NCI-H2107 treated with DMSO at 0.1 percent for 48 hours (cell line): ENCODE measurements around the gene ST6GALNAC2.
A peak's percentile ranks its signal among the peaks of the same experiment; 100 is the strongest.
"Not testable (repeated sequence)": the region's sequence is repeated elsewhere in the genome, so short reads cannot be mapped to it uniquely, and the experiment has no call there.

Experiments
- DNase-seq: peaks from one replicate; lab custom pipeline; 2025; ENCODE audit not compliant: unreplicated experiment; lab: John Stamatoyannopoulos, UW

ST6GALNAC2 gene

GRCh38 chr17:76542566-76542971 is 43.1 kb downstream of the ST6GALNAC2 start:
- DNase-seq, result no peak

DNA sequence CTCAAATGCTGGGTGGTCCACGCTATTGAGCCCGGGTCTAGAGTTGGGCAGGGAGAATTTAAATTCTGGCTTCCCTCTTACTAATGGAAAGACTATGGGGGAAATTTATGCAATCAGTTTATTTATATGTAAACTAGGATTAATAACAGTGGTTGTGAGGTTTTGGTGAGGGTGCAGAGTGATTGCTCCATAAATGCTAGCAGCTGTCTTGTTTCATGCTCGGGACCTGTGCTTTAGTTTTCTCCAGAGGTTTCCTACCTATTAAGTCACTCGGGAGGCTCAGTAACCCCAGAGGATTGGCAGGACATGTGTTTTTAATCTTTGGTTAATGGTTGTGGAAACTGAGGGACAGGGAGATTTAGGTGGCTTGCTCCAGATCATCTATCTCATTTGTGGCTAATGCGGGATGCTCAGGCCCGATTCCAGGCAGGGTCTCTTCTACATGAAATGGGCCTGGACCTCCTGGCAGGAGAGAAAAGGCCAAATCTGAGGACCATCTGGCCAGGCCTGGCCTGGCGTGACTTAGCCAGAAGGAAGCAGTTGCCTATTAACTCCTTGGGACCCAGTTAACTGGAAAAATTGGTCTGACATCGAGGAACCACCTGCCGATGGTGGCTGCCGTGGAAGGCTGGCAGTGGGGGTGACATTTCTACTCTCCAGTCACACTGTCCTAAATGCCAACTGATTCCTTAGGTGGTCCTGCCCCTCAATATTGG is 43.8 kb downstream of the ST6GALNAC2 start:
- no peak for DNase-seq

DNA sequence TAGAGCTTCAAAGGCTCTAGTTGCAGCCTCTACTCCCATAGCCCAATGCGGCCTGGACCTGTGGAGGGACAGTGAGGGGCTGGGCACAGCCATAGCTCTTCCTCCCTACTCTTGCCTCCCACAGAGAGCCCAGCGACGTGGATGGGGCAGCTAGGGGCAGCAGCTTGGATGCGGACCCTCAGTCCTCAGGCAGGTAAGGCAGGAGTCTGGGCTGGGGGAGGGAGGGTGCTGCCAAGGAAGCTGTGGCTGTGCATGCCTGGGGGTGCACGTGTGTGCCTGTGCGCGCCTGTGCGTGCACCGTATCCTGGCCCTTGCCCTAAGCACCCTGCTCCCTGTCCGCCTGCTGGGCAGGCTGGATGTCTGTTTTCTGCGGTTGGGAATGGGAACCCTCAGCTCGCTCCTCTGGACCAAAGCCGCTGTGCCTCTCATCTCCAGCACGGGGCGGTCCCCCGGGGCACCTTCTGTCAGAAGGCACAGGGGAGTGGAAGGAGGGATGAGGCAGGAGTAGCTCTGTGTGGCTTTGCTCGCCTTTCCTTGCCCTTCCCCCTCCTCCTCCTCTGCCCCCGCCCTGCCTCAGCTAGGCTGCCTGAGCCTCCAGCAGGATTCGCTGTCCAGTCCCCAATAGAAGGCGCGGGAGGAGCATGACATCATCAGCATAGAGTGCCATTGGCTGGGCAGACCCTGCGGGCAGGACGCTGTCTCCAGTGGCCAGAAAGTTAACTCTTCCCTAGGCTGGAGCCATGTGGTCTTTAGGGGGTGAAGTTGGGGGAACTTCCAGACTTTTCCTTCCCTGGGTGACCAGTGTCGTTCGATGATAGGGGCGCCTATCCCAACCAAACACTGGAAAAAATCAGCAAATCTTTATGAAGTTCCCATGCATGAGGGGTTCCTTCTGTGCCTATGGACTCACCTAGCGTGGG is 45.0 kb downstream of the ST6GALNAC2 start:
- peak; percentile 85 for DNase-seq

DNA sequence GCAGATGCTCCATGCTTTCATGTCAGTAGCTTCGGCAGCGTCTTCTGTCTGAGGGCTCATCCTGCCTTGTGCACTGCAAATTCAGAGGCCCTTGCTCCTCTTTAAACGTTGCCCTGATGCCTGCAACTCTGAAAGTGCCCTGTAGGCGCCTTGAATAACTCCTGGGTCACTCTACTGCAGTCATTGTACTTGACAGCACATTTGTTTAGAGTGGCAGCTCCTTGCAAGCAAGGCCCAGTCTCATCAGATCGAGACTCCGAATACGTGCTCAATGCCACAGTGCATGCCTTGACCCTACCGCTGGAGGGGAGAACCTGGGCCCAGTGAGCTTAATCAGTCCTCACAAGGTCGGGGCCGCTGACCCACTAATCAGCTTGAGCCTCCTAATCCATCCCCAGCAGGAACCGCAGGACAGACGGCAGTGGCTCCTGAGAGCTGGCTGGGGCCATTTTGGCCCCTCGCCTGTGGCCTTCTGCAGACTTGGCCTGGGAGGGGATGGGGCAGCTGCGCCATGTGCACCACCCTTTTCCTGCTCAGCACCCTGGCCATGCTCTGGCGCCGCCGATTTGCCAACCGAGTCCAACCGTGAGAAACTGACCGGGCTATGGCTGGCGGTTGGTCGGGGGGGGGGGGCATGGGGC is 45.9 kb downstream of the ST6GALNAC2 start, which contains the start of gene PRCD:
TSS of gene PRCD (plus strand) at position 414 of the 641 bp plus-strand sequence. CDS start at position 512, 98 bp downstream.
- no peak for DNase-seq

DNA sequence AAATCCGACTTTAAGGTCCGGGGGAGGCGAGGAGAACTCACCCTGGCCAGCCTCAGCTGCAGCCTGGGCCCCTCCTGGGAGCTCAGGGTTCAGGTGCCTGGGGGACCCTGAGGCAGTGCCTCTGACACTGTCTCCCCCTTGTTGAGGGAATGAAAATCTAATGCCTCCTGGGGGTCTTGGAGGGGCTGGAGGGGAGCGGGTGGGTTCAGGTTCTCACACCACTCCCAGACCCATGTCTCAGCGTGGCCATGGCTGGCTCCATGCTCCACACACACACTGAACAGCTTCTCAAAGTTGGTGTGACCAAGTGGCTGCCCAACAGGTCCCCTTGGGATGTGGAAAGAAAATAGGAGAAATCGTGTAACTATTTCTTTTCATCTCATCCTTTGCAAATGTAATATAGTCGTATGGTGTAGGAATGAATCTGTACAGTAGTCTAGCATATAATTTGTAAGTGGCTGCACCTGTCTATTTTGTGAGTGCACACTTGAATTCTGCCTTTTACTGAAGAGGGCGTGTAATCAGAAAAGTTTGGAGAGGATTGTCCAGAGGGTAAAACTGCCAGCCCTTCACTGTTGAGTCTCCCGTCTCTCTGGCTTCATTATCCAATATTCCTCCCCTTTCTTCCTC is 46.6 kb downstream of the ST6GALNAC2 start:
- DNase-seq, result no peak

DNA sequence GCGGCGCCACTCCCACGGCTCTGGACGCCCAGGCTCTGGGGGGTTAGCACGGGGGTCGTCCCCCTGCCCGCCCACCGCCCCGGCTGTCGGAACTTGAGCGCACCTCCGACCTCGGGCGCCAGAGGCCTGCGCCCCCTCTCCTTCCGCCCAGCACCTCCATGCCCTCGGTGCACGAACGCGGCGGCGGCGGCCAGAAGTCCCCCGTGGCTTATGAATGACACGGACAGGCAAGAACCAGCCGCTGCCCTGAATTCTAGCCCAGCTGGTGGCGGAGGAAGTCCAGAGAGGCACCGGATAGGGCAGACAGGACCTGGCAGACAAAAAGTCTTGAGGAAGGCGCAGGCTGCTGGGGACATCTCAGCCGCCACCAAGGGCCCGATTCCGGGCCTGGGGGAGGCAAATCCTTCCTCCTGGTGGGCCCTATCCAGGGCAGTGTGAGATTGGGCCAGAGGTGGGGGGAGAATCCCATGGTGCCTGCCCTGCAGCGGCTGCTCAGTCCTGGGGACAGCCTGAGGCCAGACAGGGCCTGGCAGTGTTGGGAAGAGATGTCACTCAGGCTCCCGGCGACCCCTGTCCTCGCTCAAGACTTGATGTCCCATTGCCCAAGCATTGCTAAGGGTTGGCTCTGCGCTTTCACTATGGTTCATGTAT is 47.3 kb downstream of the ST6GALNAC2 start:
- no peak for DNase-seq

GRCh38 chr17:76537578-76538280 is 47.9 kb downstream of the ST6GALNAC2 start, which contains the start of gene CYGB:
CYGB (minus strand) TSS chr17:76537709; CDS start chr17:76537542, 167 bp downstream.
- no peak for DNase-seq

DNA sequence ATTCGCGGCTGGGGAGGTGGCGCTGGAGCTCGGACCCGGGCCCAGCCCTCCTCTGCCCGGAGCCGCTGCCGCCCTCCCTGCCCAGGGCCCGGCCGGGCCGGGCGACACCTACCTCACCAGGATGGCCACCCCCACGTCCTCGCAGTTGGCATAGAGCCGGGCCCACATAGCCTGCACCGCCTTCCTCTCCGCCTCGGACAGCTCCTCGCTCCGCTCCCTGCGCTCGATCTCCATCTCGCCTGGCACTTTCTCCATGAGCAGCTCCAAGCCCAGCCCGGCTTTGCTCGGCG is 48.4 kb downstream of the ST6GALNAC2 start:
- DNase-seq, result no peak

- DNase-seq, result no peak
Observed at GRCh38 chr17:76536511-76537287, 49.0 kb downstream of the ST6GALNAC2 start.

- no peak for DNase-seq
Observed at GRCh38 chr17:76535788-76536510, 49.7 kb downstream of the ST6GALNAC2 start.

DNA sequence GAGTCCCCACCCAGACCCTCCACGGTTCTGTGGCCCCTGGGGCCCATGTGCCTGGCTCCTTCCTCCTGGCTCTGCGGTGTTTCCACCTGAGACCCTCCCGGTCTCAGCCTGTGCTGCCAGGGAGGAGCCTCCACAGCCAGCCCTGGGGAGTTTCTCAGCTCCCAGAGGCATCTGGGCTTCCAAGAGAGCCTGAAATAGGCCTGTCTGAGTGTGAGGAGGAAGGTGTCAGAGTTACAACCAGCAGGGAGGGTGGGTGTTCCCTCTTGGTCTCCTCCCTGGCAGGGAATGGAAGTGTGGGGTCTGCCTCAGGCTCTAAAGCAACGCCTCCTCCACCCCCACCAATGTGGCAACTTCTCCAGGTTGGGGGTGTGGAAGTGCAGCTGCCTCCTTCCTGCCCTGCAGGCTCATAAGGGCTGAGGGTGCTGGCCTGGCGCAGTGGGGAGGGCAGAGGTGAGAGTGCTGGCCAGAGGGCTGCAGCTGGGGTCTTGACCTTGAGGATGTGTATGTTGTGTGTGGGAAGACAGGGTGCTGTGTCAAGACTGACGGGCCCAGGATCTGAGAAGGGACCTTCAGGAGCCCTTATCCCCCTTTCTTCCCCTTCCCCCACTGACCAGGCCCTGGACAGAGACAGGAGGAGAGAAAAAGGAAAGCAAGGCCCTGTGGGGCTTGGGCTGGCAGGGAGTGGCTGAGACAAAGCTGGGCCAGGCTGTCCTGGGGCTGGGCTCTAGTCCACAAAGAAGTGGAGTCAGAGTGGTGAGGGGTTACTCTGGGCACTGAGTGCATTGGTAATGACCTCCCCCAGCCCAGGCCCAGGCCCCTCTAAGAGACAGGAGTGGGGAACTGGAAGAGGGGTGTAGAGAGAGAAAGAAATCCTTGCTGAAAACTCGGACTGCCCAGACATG is 50.6 kb downstream of the ST6GALNAC2 start:
- DNase-seq, result no peak

GRCh38 chr17:76533640-76534359 is 51.9 kb downstream of the ST6GALNAC2 start:
- not testable (repeated sequence) for DNase-seq

DNA sequence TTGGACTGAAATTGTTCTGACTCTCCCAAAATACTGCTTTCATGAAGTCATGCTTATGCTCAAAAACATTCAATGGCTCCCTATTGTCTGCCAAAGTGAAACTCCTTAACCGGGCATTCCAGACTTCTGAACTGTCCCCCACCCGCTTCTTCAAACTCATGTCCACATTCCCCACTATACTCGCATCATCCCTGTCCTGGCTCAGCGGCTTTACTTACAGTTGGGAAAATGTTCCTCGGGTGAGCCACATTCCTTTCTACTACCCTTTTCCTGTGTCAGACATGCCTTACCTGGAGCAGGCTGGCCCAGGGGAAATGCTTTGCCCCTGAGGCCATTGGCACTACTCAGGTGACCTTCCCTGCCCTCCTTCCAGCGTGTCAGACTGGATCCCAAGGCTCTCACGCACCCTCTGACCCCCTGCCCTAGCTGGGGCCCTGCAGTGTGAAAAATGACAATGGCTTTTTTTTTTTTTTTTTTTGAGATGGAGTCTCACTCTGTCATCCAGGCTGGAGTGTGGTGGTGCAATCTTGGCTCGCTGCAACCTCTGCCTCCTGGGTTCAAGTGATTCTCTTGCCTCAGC is 53.5 kb downstream of the ST6GALNAC2 start:
- no peak for DNase-seq

GRCh38 chr17:76531486-76532038 is 54.1 kb downstream of the ST6GALNAC2 start:
- no peak for DNase-seq

DNA sequence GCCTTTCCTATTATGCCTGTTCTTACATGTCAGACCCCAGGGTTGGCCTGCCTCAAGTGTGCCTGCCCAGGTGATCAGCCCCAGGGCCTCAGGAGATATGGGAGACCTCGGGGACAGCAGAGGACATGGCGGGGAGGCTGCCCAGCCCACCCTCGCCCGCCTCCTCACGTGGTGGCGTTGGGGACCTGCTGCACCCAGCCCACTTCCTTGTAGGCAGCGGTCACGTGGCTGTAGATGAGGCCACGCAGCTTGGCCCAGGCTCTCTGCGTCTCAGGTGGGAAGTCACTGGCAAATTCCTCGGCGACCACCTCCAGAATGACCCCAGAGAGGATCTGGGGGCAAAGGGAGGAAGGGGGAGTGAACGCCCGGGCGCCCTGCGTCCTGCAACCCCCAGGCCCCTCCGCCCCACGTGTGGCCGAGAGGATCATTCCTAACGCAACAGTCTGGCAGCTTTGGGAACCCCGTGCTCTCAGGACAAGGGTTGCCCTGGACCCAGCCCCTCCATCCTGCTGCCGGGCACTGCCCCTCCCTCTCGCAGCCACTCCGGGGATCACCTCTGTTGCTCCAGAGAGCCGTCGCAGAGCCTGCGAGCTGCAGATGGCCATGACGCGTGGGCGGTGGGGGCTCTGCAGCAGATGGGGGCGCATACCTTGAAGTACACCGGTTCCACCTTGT is 54.7 kb downstream of the ST6GALNAC2 start:
- no peak for DNase-seq
